ENCODE measurements around the gene INPP4B.

- TF ChIP-seq, protein P1, sequence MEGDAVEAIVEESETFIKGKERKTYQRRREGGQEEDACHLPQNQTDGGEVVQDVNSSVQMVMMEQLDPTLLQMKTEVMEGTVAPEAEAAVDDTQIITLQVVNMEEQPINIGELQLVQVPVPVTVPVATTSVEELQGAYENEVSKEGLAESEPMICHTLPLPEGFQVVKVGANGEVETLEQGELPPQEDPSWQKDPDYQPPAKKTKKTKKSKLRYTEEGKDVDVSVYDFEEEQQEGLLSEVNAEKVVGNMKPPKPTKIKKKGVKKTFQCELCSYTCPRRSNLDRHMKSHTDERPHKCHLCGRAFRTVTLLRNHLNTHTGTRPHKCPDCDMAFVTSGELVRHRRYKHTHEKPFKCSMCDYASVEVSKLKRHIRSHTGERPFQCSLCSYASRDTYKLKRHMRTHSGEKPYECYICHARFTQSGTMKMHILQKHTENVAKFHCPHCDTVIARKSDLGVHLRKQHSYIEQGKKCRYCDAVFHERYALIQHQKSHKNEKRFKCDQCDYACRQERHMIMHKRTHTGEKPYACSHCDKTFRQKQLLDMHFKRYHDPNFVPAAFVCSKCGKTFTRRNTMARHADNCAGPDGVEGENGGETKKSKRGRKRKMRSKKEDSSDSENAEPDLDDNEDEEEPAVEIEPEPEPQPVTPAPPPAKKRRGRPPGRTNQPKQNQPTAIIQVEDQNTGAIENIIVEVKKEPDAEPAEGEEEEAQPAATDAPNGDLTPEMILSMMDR (conservative IDR thresholded peaks at IDR 0.05): no peak
- no peak for TF ChIP-seq EZH2 (IDR thresholded peaks at IDR 0.05; ENCODE audit: low read depth)
Observed at GRCh38 chr4:142331132-142331531, 515.0 kb downstream of the INPP4B start.
